Measurements from ENCODE around the gene TSPAN9.

TSPAN9 gene

DNA sequence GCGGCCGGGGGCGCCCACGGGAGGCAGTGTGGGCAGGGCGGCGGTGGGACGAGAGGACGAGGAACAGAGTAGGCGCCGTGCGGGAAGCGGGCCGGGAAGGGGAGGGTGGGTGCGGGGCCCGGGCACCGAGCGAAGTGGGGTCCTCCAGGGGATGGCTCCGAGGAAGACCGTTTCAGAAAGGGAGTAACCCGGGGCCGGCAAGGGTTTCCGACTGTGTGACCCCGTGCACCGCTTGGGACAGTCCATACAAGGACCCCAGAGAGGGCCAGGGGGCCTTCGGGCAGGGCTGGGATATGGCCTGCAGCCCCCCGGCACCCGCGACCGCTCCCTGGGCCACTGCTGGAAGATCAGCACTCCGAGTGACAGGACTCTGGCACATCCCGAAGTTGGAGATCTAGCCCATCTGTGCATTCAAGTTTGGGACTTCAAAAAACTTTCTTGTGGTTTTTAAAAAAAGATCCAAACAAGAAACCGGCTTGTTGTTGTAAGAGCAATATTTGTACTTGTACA is 448 bp downstream of the TSPAN9 start:
- H3K4me3 ChIP-seq (replicated peaks; ENCODE audit: insufficient read depth, low read length) = peak overlapping the region; percentile 44
- H3K27ac ChIP-seq (replicated peaks) = no peak overlapping the region
- peaks cover 26% of the 10 kb centered on the region for H3K27me3 ChIP-seq (ENCODE audit: insufficient read depth, poor library complexity, severe bottlenecking)
- no peak for DNase-seq (ENCODE audit: low read depth in 1 of 2, low spot score in 1 of 2)
- TF ChIP-seq GABPA (IDR thresholded peaks at IDR 0.05; ENCODE audit: low read depth) = no peak
- TF ChIP-seq POLR2AphosphoS5 (IDR thresholded peaks at IDR 0.05; ENCODE audit: low read depth) = no peak
- no peak for TF ChIP-seq CTCF (IDR thresholded peaks at IDR 0.05; ENCODE audit: insufficient read depth, low read length)
- TF ChIP-seq REST (IDR thresholded peaks at IDR 0.05; ENCODE audit: insufficient replicate concordance, low read depth) = no peak
- no peak for TF ChIP-seq SPI1 (IDR thresholded peaks at IDR 0.05; ENCODE audit: borderline replicate concordance, low read depth)

DNA sequence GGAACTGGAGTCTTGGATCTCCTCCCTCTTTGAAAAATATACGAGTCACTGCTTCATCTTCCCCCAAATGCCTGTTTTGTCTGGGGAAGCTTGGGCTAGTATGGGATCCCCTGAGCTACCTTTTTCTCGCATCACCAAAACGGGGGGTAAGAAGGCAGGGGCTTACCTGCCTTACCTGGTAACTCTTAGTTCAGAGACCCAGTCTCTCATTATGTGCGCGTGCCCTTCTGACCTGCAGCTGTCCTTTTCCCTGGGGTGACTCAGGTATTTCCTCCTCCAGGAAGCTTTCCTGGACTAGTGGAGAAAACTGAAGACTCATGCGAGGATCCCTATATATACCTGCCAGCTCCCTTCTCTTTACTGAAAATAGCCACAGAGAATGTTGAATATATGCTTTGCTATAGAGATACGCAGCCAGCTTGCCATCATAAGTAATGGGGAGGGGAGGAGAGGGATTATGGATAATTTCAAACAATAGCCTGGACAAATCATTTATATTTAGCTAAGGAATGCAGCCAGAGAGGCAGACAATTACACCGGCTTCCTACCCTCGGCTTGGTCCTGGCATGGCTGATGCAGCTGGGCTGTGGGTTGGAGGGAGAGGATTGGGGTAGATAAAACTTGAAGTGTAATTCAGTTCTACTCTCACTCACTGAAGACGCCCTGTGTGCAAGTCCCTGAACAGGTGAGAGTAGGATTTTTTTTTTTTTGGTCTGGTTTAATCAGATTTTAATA is 1.1 kb downstream of the TSPAN9 start:
- no peak for TF ChIP-seq GABPA (IDR thresholded peaks at IDR 0.05; ENCODE audit: low read depth)
- Histone ChIP-seq H3K27ac (replicated peaks) (no peak overlapping the region), H3K27me3 (ENCODE audit: insufficient read depth, poor library complexity, severe bottlenecking) (peaks cover 26% of the 10 kb centered on the region), H3K4me3 (replicated peaks; ENCODE audit: insufficient read depth, low read length) (no peak overlapping the region)
- DNase-seq (ENCODE audit: low read depth in 1 of 2, low spot score in 1 of 2) = no peak

DNA sequence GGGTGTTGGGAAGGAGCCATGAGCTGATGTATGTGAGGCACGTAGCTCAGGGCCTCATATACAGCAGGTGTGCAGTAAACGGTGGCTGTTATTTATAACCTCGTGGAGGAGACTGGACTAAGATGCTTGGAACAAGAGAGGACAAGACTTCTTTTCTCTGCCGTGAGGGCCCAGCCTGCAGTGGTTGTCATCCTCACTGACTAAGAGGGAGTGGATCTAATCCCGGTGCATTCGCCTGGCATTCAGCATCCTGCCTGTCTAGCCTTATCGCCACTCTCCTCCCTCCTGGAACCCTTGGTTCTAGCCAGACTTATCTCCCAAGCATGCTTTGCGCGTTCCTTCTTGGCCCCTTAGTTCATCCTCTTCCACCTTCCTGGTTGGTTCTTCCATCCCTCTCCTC is 3.9 kb downstream of the TSPAN9 start:
- Histone ChIP-seq H3K27ac (replicated peaks) (no peak overlapping the region), H3K27me3 (ENCODE audit: insufficient read depth, poor library complexity, severe bottlenecking) (peaks cover 20% of the 10 kb centered on the region), H3K4me3 (replicated peaks; ENCODE audit: insufficient read depth, low read length) (no peak overlapping the region)
- DNase-seq (ENCODE audit: low read depth in 1 of 2, low spot score in 1 of 2) = no peak
- TF ChIP-seq SPI1 (IDR thresholded peaks at IDR 0.05; ENCODE audit: borderline replicate concordance, low read depth) = no peak
- TF ChIP-seq GABPA (IDR thresholded peaks at IDR 0.05; ENCODE audit: low read depth) = no peak
- TF ChIP-seq CTCF (IDR thresholded peaks at IDR 0.05; ENCODE audit: insufficient read depth, low read length) = no peak
- no peak for TF ChIP-seq POLR2AphosphoS5 (IDR thresholded peaks at IDR 0.05; ENCODE audit: low read depth)

- no peak for DNase-seq (ENCODE audit: low read depth in 1 of 2, low spot score in 1 of 2)
- Histone ChIP-seq H3K4me3 (replicated peaks; ENCODE audit: insufficient read depth, low read length) (no peak overlapping the region), H3K27ac (replicated peaks) (no peak overlapping the region), H3K27me3 (ENCODE audit: insufficient read depth, poor library complexity, severe bottlenecking) (peaks cover 14% of the 10 kb centered on the region)
- TF ChIP-seq REST (IDR thresholded peaks at IDR 0.05; ENCODE audit: insufficient replicate concordance, low read depth) = no peak
- no peak for TF ChIP-seq POLR2AphosphoS5 (IDR thresholded peaks at IDR 0.05; ENCODE audit: low read depth)
- no peak for TF ChIP-seq CTCF (IDR thresholded peaks at IDR 0.05; ENCODE audit: insufficient read depth, low read length)
- TF ChIP-seq GABPA (IDR thresholded peaks at IDR 0.05; ENCODE audit: low read depth) = no peak
- TF ChIP-seq SPI1 (IDR thresholded peaks at IDR 0.05; ENCODE audit: borderline replicate concordance, low read depth) = no peak
Measured at GRCh38 chr12:3081886-3082285, 4.7 kb downstream of the TSPAN9 start.
